Lower lobe of right lung (tissue), 2 donors: ENCODE data around the gene ASF1B. TPM values are rescaled to one million over a fixed set of nuclear protein-coding genes. Genes with fewer than 3 reads are reported as not detected.

ENCODE experiments used
- ATAC-seq, 2 donors: fragments of 200-7000 bp; cut with Tn5 transposase; one replicate each; pipeline ENCODE4 v1.9.1; 2020 to 2022; ENCODE audit warnings: mild to moderate bottlenecking in 2 of 2, moderate library complexity in 2 of 2
- DNase-seq: peaks from one replicate; pipeline ENCODE4 v3.0.0-alpha.2; 2020
- H3K27ac ChIP-seq: fragments of 200-600 bp; one replicate; pipeline ENCODE4 v1.8.0; 2022
- H3K27me3 ChIP-seq: fragments of 200-600 bp; one replicate; pipeline ENCODE4 v1.8.0; 2022; ENCODE audit warnings: low read depth
- H3K36me3 ChIP-seq: fragments of 200-600 bp; one replicate; pipeline ENCODE4 v1.8.0; 2022; ENCODE audit warnings: mild to moderate bottlenecking
- H3K4me1 ChIP-seq: fragments of 200-600 bp; one replicate; pipeline ENCODE4 v1.8.0; 2022
- H3K4me3 ChIP-seq: fragments of 200-600 bp; one replicate; pipeline ENCODE4 v1.8.0; 2022; ENCODE audit warnings: mild to moderate bottlenecking
- H3K9me3 ChIP-seq: fragments of 200-600 bp; one replicate; pipeline ENCODE4 v1.8.0; 2022
- intact Hi-C: fragments of 100-400 bp; cut with DNase I; formaldehyde crosslinking; loops from one replicate; pipeline ENCODE4 v1.11.0; 2022
- total RNA-seq: library from RNA; stranded (reverse); fragmentation: NEBNext Ultra II Directional; extraction: Animal tissue kit (Norgen Biotek cat#: 25700); gene quantifications from one replicate; pipeline ENCODE4 v1.2.1, GENCODE V29; 2021
- TF ChIP-seq, protein P1 (sequence below): fragments of 200-600 bp; IDR thresholded peaks from one replicate; pipeline ENCODE4 v1.8.0; 2022; ENCODE audit warnings: antibody characterized with exemption, mild to moderate bottlenecking
- donor health status: DM: no; HTN: yes; CAD: no; lungs with severe emphysema.

Gene ASF1B
- total RNA-seq, 1 donor from 2014 or later: 2.6 TPM

DNA sequence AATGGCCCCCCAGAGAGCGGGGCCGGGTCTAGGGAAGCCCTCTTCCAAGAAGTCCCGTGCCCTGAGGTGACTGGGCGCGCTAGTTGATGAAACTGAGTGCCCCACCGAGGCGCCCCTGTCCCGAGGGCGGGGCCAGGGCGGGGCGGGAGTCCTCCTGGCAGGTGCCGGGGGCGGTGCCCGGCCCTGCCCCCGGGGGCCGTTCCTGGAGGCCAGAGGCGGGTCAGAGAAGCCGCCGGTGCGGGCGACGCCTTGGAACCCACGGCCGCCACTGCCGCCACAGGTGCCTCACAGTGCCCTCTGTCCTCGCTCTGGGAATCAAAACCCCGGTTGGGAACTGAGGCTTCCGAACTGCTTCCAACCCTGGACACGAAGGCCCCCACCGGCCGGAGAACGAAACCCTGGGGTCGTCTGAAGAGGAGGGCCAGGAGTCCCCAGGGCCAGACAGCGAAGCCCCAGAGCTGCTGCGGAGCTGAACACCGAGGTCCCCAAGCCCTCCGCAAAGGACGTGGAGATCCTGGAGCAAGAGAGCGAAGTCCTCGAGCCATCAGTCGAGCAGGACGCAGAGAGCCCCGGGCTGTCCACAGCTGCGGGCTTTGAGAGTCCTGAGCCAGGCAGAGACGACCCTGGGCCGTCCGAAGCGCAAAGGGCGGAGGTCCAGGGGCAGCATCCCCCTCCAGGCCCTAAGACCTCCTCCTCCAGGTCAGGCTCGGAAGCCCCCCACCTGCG, 63.7 kb downstream of the ASF1B start, which contains the start of gene MISP3:
TSS of gene MISP3 (plus strand) at position 252 of the 726 bp plus-strand sequence. CDS start 524 bp downstream, outside the sequence.
- H3K27ac ChIP-seq: peak within 1 kb of the TSS; percentile 92
- intact Hi-C loops: no loop called here
- H3K9me3 ChIP-seq: no peaks in the 10 kb centered on the region
- peaks cover 38% of the 10 kb centered on the region for H3K4me1 ChIP-seq
- H3K36me3 ChIP-seq: no peaks in the 10 kb centered on the region
- TF ChIP-seq, protein P1, sequence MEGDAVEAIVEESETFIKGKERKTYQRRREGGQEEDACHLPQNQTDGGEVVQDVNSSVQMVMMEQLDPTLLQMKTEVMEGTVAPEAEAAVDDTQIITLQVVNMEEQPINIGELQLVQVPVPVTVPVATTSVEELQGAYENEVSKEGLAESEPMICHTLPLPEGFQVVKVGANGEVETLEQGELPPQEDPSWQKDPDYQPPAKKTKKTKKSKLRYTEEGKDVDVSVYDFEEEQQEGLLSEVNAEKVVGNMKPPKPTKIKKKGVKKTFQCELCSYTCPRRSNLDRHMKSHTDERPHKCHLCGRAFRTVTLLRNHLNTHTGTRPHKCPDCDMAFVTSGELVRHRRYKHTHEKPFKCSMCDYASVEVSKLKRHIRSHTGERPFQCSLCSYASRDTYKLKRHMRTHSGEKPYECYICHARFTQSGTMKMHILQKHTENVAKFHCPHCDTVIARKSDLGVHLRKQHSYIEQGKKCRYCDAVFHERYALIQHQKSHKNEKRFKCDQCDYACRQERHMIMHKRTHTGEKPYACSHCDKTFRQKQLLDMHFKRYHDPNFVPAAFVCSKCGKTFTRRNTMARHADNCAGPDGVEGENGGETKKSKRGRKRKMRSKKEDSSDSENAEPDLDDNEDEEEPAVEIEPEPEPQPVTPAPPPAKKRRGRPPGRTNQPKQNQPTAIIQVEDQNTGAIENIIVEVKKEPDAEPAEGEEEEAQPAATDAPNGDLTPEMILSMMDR: no peak
- DNase-seq: peak; percentile 86
- ATAC-seq: peak; percentile 81 to 86
- H3K4me3 ChIP-seq: peak within 1 kb of the TSS; percentile 86
- H3K27me3 ChIP-seq: no peaks in the 10 kb centered on the region

DNA sequence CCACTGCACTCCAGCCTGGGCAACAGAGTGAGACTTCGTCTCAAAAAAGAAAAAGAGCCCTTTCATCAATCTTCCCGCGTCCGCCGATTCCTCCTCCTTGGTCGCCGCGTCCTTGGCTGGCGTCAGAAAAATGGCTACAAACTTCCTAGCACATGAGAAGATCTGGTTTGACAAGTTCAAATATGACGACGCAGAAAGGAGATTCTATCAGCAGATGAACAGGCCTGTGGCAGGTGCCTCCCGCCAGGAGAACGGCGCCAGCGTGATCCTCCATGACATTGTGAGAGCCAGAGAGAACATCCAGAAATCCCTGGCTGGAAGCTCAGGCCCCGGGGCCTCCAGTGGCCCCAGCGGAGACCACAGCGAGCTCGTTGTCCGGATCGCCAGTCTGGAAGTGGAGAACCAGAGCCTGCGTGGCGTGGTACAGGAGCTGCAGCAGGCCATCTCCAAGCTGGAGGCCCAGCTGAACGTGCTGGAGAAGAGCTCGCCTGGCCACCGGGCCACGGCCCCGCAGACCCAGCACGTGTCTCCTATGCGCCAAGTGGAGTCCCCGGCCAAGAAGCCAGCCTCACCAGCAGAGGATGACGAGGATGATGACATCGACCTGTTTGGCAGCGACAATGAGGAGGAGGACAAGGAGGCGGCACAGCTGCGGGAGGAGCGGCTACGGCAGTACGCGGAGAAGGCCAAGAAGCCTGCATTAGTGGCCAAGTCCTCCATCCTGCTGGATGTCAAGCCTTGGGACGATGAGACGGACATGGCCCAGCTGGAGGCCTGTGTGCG, 65.9 kb downstream of the ASF1B start:
- H3K4me3 ChIP-seq: no peak overlapping the region
- peaks cover 36% of the 10 kb centered on the region for H3K4me1 ChIP-seq
- no peak overlapping the region for H3K27ac ChIP-seq
- TF ChIP-seq, protein P1: no peak
- H3K36me3 ChIP-seq: no peaks in the 10 kb centered on the region
- ATAC-seq: no peak
- no peaks in the 10 kb centered on the region for H3K27me3 ChIP-seq
- no peaks in the 10 kb centered on the region for H3K9me3 ChIP-seq
- no peak for DNase-seq
- intact Hi-C loops: no loop called here

Other genes with a start within 250 kb of the ASF1B start
- 2.0 TPM for gene BRME1, start 230.5 kb downstream of the ASF1B start, total RNA-seq
- gene CC2D1A, start 230.4 kb downstream of the ASF1B start, total RNA-seq: 32.4 TPM
- 2.7 TPM for gene PODNL1, start 198.2 kb downstream of the ASF1B start, total RNA-seq
- 28.4 TPM for gene DCAF15, start 184.1 kb downstream of the ASF1B start, total RNA-seq
- 17.8 TPM for gene RFX1, start 130.3 kb downstream of the ASF1B start, total RNA-seq
- gene RLN3, start 108.4 kb downstream of the ASF1B start, total RNA-seq: not detected
- 20.4 TPM for gene IL27RA, start 104.8 kb downstream of the ASF1B start, total RNA-seq
- 7.7 TPM for gene PALM3, start 74.5 kb downstream of the ASF1B start, total RNA-seq
- 7.1 TPM for gene MISP3, start 63.8 kb downstream of the ASF1B start, total RNA-seq
- not detected for gene C19orf67, start 50.8 kb downstream of the ASF1B start, total RNA-seq
- 51.4 TPM for gene SAMD1, start 45.8 kb downstream of the ASF1B start, total RNA-seq
- 87.1 TPM for gene PRKACA, start 18.8 kb downstream of the ASF1B start, total RNA-seq
- gene ADGRL1, start 69.6 kb upstream of the ASF1B start, total RNA-seq: 28.7 TPM
- 239 TPM for gene ADGRE5, start 244.9 kb upstream of the ASF1B start, total RNA-seq